ENCODE results near the gene GRAMD2B.

DNA sequence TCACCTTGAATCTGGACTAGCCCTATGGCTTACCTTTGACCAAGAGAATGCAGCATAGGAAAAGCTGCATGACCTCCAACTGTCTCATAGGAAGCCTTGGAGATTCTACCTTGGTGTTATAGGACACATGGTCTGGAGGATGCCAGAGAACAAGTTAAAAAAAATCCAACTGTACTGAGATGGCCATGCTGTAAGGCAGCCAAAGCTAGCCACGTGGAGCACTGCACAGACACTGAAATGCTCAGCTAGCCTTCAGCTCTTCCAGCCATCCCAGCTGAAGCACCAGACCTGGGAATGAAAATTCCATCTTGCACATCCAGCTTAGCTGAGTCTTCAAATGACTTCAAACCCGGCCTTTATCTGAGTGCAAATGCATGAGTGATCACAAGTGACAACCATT lies 6.0 kb upstream of the GRAMD2B start:
- TF ChIP-seq, protein P1, sequence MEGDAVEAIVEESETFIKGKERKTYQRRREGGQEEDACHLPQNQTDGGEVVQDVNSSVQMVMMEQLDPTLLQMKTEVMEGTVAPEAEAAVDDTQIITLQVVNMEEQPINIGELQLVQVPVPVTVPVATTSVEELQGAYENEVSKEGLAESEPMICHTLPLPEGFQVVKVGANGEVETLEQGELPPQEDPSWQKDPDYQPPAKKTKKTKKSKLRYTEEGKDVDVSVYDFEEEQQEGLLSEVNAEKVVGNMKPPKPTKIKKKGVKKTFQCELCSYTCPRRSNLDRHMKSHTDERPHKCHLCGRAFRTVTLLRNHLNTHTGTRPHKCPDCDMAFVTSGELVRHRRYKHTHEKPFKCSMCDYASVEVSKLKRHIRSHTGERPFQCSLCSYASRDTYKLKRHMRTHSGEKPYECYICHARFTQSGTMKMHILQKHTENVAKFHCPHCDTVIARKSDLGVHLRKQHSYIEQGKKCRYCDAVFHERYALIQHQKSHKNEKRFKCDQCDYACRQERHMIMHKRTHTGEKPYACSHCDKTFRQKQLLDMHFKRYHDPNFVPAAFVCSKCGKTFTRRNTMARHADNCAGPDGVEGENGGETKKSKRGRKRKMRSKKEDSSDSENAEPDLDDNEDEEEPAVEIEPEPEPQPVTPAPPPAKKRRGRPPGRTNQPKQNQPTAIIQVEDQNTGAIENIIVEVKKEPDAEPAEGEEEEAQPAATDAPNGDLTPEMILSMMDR (conservative IDR thresholded peaks at IDR 0.05 in 1 of 2, IDR thresholded peaks at IDR 0.05 in 1 of 2; ENCODE audit: extremely low read depth in 1 of 2, insufficient read depth in 1 of 2, low read depth in 1 of 2, low read length in 2 of 2), result no peak
- TF ChIP-seq EZH2 (IDR thresholded peaks at IDR 0.05; ENCODE audit: borderline replicate concordance, low read length), result no peak

All from mammary epithelial cell (primary cell).